Liver (tissue), 3 donors: ENCODE measurements around the gene ARHGEF7.

Experiments
- ATF3 ChIP-seq: IDR thresholded peaks from 2 replicates; pipeline ENCODE4 v1.6.1; 2016; ENCODE audit warnings: antibody characterized with exemption
- CTCF ChIP-seq: fragments of 150-350 bp; IDR thresholded peaks from 2 replicates; pipeline ENCODE4 v1.5.1; 2017; ENCODE audit warnings: improper control_type of control experiment, low read depth, low read length; ENCODE audit not compliant: missing input control
- HNF4A ChIP-seq, 2 donors: conservative IDR thresholded peaks; 2 replicates each; pipeline ENCODE4 v1.6.1; 2016; ENCODE audit warnings: antibody characterized with exemption in 2 of 2, mild to moderate bottlenecking in 2 of 2
- JUND ChIP-seq, 2 donors: IDR thresholded peaks; 2 replicates each; pipeline ENCODE4 v1.6.1; 2016; ENCODE audit warnings: antibody characterized with exemption in 2 of 2
- MAX ChIP-seq: IDR thresholded peaks from 2 replicates; pipeline ENCODE4 v1.6.1; 2016; ENCODE audit warnings: antibody characterized with exemption
- RAD21 ChIP-seq, 2 donors: IDR thresholded peaks; 2 replicates each; pipeline ENCODE4 v1.6.1; 2016; ENCODE audit warnings: antibody characterized with exemption in 2 of 2, mild to moderate bottlenecking in 2 of 2
- REST ChIP-seq: IDR thresholded peaks from 2 replicates; pipeline ENCODE4 v1.6.1; 2016; ENCODE audit warnings: antibody characterized with exemption, mild to moderate bottlenecking
- TAF1 ChIP-seq: conservative IDR thresholded peaks from 2 replicates; pipeline ENCODE4 v1.6.1; 2016; ENCODE audit warnings: antibody characterized with exemption, mild to moderate bottlenecking
- YY1 ChIP-seq: IDR thresholded peaks from 2 replicates; pipeline ENCODE4 v1.6.1; 2016; ENCODE audit warnings: antibody characterized with exemption, mild to moderate bottlenecking
- donor health status: healthy.
- donor health status: healthy.

GRCh38 chr13:111339366-111340143, 224.4 kb downstream of the ARHGEF7 start:
- TF ChIP-seq CTCF (no peak), TAF1 (no peak), JUND (IDR thresholded peaks at IDR 0.05) (no peak), YY1 (no peak), REST (no peak), ATF3 (no peak), HNF4A (conservative IDR thresholded peaks at IDR 0.05) (no peak), RAD21 (IDR thresholded peaks at IDR 0.05) (no peak), MAX (no peak)
